ENCODE data around the gene RTN4RL1.

Gene RTN4RL1

GRCh38 chr17:1946021-1946932, 78.9 kb downstream of the RTN4RL1 start:
- DNase-seq, result no peak

- no peak for DNase-seq
These were observed 79.5 kb downstream of the RTN4RL1 start for GRCh38 chr17:1945621-1946020.

- DNase-seq, result no peak
These were observed 81.7 kb downstream of the RTN4RL1 start for GRCh38 chr17:1943436-1943831.

DNA sequence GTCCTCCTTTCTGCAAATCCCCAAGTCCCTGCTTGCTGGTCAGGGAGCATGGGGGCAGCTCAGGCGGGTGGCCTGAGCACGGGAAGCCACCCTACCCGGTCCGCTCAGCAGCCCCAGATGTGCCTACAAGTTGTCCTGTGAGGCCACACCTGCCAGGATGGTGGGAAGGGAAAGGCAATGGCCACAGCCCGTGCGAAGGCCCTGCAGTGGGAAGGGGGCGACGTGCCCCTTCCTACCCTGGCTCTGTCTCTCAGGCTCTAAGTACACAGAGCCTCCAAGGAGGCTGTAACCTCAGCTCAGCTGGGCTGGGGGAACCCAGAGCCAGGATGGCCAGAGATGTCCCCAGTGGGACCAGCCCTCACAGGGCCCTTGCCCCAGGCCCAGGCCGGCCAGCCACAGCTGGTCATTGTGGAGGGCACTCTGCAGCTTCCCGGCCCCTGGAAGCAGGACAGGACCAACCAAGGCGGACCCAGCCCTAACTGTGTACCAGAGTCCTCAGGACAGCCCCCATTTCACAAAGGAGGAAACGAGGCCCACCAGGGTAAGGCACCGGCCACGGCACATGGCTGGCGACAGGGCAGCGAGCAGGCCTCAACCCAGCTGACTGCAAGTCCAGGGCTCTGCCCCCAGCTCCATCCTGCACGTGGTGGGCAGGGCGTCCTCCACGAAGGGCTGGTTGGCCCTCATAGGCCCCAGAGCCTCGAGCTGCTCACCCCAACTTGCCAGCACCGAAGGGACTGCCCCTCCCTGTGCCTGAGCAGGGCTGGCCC, 82.3 kb downstream of the RTN4RL1 start:
- DNase-seq, result no peak

DNA sequence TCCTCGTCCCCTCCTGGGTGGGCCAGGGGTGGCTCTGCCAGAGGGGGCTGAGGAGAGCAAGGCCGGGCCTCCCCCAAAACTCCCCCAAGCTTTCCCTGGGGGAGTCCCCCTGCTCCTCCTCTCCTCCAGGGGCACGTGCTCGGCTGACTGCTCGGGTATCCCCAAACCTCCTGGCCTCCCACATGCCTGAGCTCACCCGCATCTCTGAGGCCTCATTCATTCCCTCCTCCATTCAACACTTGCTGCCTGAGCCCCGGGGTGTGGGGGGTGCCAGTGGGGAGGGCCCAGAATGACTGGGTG, 83.1 kb downstream of the RTN4RL1 start:
- no peak for DNase-seq

GRCh38 chr17:1941272-1942065, 83.7 kb downstream of the RTN4RL1 start:
- no peak for DNase-seq

DNA sequence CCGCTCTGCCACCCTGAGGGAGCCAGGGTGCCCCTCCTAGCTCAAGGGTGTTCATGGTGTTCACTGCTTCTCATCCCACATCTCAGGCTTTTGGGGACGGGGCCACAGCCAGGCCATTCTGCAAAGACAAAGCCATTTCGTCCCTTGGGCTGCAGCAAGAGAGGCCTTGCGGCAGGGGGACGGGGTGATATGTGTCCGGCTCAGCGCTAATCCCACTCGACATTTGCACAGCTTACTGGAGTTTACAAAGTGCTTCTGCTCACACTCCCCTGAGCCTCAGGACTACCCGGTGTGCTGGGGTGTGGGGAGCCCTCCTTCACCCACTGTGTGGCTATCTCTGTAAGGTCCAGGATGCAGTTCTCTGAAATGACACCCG, 84.3 kb downstream of the RTN4RL1 start:
- DNase-seq, result no peak

DNA sequence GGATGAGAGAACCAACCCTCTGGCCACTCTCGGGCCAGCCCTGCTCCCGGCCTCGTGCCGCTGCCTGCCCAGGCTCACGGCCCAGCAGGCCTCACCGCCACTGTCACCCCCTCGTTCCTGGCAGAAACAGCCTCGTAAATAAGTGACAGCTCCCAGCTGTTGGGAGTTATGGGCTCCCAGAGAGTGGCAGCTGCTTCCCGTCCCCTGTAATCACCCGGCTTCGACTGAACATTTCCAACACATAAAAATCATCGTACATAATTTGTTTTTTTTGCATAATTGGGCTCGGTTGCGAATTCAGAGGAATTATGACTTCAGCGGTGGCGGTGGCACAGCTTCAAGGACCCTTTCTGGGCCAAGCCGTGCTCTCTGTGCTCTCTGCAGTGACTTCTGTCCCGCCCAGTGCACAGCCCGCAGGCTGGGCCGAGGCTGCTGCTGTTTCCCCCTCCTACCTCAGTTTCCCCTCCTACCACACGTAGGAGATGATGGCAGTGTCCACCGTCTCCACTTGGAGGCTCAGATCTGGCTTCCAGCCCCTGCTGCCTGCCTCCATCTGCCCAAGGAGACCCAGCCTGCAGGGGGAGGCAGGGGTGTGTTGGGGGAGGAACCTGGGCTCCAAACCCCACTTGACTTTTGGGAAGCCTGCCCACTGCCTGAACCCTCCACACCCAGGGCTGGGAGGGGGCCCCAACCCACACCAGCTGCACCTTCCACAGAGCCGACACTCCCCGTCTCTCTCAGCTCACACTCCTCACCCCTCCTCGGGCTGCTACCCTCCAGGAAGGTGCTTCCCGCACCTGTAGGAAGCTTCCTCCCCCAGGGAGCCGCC, 84.9 kb downstream of the RTN4RL1 start:
- no peak for DNase-seq

GRCh38 chr17:1937461-1937860, 87.7 kb downstream of the RTN4RL1 start:
- no peak for DNase-seq

- DNase-seq, result no peak
These were observed 88.4 kb downstream of the RTN4RL1 start for GRCh38 chr17:1936766-1937165.

DNA sequence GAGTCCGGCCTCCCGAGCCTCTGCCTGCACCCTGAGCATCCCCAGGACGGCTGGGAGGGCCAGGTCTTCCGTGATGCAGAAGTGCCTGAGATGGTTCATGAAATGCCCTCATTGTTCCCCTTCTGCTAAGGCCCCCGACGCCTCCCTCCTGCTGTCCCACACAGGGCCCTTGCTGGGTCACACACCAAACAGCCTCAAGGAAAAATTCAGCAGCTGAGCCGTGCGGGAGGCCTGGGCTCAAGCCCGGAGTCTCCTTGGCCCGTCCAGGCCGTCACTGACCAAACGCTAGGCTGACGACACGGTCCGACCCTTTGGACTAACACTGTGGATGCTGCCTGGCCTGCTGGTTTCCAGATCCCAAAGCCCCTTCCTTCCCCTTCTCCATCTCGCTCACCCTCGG, 90.2 kb downstream of the RTN4RL1 start:
- no peak for DNase-seq

DNA sequence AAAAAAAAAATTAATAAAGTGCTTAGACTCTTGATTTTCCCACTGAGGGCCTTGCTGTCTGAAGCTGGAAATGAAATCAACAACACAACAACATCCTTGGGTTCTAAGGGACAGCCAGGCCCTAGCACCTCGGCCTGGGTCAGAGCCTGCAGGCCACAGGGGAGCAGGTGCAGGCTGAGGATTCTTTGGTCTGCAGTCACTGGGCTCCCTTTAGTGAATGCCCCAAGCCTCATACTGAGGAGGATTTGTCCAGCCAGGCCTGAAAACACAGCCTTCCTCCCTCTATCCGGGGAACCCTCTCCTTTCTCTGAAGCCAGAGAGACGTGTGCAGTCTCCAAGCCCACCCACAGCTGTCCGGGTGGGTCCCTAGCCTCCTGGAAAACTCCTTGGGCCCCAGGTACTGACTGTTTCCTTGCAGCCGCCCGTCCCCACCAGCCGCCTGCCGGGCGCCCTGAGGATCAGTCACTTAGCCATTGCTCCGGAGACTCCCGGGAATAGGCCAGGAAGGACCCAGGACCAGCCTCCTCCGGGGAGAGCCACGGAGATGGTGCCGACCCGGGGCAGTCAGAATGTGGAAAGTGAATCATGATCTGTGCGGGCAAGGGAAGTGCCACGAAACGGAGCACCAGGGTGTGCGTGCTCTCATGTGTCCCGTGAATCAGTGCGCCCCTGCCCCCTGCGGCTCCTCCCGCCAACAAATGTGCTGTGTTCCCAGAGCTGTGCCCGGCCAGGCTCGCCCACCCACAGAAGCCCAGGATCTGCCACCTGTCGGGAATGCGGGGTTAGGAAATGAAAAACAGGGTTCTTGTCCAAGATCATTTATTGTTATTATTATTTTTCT, 91.0 kb downstream of the RTN4RL1 start:
- DNase-seq, result no peak

DNA sequence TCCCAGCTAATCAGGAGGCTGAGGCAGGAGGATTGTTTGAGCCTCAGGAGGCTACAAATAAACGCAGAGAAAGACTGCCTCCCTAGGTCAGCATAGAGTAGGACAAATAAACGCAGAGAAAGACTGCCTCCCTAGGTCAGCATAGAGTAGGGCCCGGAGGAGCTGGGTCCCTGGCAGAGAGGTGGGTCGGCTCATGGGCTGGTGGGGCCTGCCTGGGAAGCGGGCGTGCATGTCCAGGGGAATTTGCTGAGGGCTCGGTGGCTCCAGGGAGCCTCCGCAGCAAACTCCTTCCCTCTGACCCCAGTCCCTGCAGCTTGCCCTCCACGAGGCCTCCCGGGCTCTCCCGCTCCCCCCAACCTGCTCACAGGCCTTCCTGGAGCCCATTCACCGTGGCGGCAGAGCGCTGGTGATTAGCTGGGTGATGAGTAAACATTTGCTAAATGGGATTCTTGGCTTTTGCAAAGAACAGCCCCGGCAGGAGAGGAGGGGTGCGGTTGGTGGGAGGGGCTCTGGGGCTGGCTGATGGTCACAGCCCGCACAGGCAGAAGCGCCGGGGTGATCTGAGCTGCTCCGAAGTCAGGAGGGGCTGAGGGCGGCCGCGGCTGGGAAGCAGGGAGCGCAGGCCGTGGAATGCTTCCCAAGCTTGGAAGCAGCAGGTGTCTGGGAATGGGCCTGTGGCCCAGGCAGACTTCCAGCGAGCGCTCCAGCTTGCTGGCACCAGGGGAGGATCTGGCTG, 93.1 kb downstream of the RTN4RL1 start:
- DNase-seq, result no peak

DNA sequence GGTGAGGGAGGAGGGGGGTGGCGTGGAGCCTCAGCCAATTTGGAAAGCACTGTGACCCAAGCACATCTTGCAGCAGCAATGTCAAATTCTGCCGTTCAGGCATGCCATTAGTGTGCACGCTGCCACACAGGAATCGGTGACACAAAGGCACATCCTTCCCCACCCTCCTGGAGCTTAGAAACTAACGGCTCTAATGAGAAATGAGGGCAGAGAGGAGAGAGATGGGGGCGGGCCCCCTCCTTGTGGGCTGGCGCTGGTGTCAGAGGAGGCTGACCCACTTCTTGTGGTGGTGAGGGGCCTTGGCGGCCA, 94.8 kb downstream of the RTN4RL1 start:
- no peak for DNase-seq

DNA sequence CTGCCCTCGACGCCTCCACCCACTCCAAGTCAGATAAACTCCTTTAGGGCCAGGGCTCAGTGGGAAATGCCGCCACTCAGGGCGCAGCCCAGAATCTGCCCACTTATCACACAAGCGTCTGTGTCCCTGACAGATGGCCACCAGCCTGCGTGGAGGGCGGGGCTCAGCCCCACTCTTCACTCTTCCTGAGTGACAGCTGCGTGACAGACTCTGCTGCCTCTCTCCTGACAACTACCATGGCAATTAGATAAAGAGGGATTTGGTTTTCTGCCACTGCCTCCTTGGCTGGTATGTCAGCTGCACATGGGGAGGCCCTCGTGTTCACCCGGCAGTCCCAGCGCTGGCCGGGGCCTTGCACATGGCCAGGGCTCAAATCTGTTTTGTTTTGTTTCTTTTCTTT, 96.2 kb downstream of the RTN4RL1 start:
- no peak for DNase-seq

DNA sequence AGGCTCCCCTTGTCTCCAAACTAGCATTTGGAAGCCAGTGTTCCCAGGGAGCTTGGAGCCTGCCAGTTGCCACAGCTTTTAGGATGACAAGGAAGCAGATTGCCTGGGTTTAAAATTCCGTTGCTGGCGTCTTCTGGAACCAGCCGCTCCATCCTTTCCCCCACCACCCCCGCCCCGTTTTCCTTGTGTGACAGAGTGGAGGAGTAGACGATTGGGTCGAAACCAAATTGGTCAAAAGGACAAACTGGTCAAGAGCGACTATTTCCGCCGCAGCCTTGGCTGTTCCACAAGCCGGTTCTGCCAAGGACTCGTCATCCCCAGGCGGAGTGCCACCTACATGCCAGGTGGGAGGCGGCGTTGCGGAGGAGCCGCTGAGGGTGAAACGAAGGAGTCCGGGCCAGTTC, 104.2 kb downstream of the RTN4RL1 start:
- no peak for DNase-seq

- DNase-seq, result no peak
These were observed 105.9 kb downstream of the RTN4RL1 start for GRCh38 chr17:1919201-1919600.

GRCh38 chr17:1918346-1919162, 106.6 kb downstream of the RTN4RL1 start:
- DNase-seq, result no peak

DNA sequence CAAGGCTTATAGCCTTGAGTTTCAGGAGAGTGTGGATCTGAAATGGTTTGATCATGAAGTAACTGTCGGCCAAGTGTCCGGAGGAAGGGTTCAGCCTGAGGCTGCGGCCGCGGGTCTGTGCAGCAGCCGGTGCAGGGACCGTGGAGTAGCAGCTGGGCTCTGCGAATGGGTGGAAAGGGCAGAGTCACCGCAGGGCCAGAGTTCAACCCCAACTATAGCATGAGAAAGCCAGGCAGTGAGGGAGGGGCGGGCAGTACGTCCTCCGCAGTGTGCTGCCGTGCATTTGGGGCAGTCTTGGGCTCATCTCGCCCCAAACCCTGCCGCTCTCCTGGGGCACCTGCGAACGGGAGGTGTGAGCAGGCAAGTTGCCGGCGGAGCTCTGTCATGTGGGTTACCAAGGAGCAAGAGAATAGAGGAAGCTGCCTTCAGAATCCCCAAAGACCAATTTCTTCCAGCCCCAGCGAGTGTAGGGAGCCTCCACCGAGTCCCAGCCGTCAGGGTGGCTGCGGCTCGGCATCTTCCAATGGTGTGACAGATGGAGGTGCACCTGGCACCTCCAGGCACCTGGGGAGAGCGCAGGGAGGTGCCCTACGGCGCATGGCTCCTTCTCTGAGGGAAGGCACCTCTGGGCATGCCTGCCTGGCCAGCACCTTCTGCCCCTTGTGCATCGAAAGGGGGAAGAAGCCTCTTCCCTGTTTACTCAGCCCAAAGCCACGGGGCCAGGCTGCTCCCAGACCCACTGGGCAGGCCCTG, 108.0 kb downstream of the RTN4RL1 start:
- peak in 1 of 2 experiments; percentile 2 for DNase-seq
